GM23338 (cell line): Measurements from ENCODE around the gene SRGAP2B. TPM values are rescaled to one million over a fixed set of nuclear protein-coding genes. Genes with fewer than 3 reads are reported as not detected.
"Not testable (repeated sequence)": the region's sequence is repeated elsewhere in the genome, so short reads cannot be mapped to it uniquely, and the experiment has no call there.

Experiments used
- ATAC-seq: fragments of 200-7000 bp; cut with Tn5 transposase; 3 replicates; pipeline ENCODE4 v1.9.1; 2020
- DNase-seq: peaks from one replicate; pipeline ENCODE4 v3.0.0-alpha.2; 2015; ENCODE audit warnings: low spot score
- H2AFZ ChIP-seq: fragments of 200-600 bp; sonication (generic); 2 replicates; pipeline ENCODE4 v1.8.0; 2016; ENCODE audit warnings: antibody characterized with exemption, mild to moderate bottlenecking, moderate library complexity
- H3F3A ChIP-seq: fragments of 200-600 bp; sonication (generic); replicated peaks from 2 replicates; pipeline ENCODE4 v1.8.0; 2017; ENCODE audit warnings: antibody characterized with exemption, mixed run types, low read depth
- H3K27ac ChIP-seq: fragments of 200-600 bp; sonication (generic); 2 replicates; pipeline ENCODE4 v1.6.1; 2016; ENCODE audit warnings: low read depth
- H3K27me3 ChIP-seq: fragments of 200-600 bp; sonication (generic); 2 replicates; pipeline ENCODE4 v1.8.0; 2016; ENCODE audit warnings: mild to moderate bottlenecking, mixed run types, moderate library complexity; ENCODE audit not compliant: insufficient read depth
- H3K36me3 ChIP-seq: fragments of 200-600 bp; sonication (generic); 2 replicates; pipeline ENCODE4 v1.8.0; 2016; ENCODE audit warnings: mild to moderate bottlenecking; ENCODE audit not compliant: insufficient read depth
- H3K4me1 ChIP-seq: fragments of 200-600 bp; sonication (generic); 2 replicates; pipeline ENCODE4 v1.8.0; 2016; ENCODE audit warnings: mild to moderate bottlenecking, moderate library complexity; ENCODE audit not compliant: insufficient read depth
- H3K4me2 ChIP-seq: fragments of 200-600 bp; sonication (generic); 2 replicates; pipeline ENCODE4 v1.7.1; 2017; ENCODE audit warnings: mixed run types
- H3K4me3 ChIP-seq: fragments of 200-600 bp; sonication (generic); 2 replicates; pipeline ENCODE4 v1.6.1; 2016; ENCODE audit warnings: mixed run types
- H3K79me2 ChIP-seq: fragments of 200-600 bp; sonication (generic); replicated peaks from 2 replicates; pipeline ENCODE4 v1.8.0; 2017; ENCODE audit warnings: mild to moderate bottlenecking; ENCODE audit not compliant: insufficient read depth
- H3K9me2 ChIP-seq: fragments of 200-600 bp; sonication (generic); 2 replicates; pipeline ENCODE4 v1.8.0; 2017; ENCODE audit not compliant: insufficient read depth
- H4K20me1 ChIP-seq: fragments of 200-600 bp; sonication (generic); replicated peaks from 2 replicates; pipeline ENCODE4 v1.8.0; 2017; ENCODE audit warnings: mild to moderate bottlenecking; ENCODE audit not compliant: insufficient read depth
- H3K27ac Mint-ChIP-seq: 2 replicates; pipeline ENCODE4 v1.8.0; 2020; ENCODE audit warnings: inconsistent platforms, mild to moderate bottlenecking, moderate library complexity, mixed read lengths
- H3K27me3 Mint-ChIP-seq: 3 replicates; pipeline ENCODE4 v1.8.0; 2022; ENCODE audit warnings: low read depth, mild to moderate bottlenecking, moderate library complexity, mixed read lengths, inconsistent platforms; ENCODE audit not compliant: insufficient read depth, poor library complexity
- H3K36me3 Mint-ChIP-seq: 3 replicates; pipeline ENCODE4 v1.8.0; 2021; ENCODE audit warnings: low read depth, mild to moderate bottlenecking, inconsistent platforms, moderate library complexity, mixed read lengths
- H3K4me1 Mint-ChIP-seq: 3 replicates; pipeline ENCODE4 v1.8.0; 2020; ENCODE audit warnings: mild to moderate bottlenecking, inconsistent platforms, mixed read lengths
- H3K4me3 Mint-ChIP-seq: 3 replicates; pipeline ENCODE4 v1.8.0; 2021; ENCODE audit warnings: moderate library complexity, mild to moderate bottlenecking, inconsistent platforms, mixed read lengths
- H3K9me3 Mint-ChIP-seq: 3 replicates; pipeline ENCODE4 v1.8.0; 2020; ENCODE audit warnings: moderate library complexity, mild to moderate bottlenecking, inconsistent platforms, mixed read lengths
- polyA plus RNA-seq: library from polyadenylated mRNA; unstranded; fragments of >200 nt; fragmentation: Nextera tagmentation; extraction: Ambion mirVana; gene quantifications from 2 replicates; pipeline ENCODE4 v1.2.1, GENCODE V29; 2016
- total RNA-seq: library from RNA; depleted of rRNA; stranded (reverse); fragments of >200 nt; shearing (Covaris generic); gene quantifications from 2 replicates; pipeline ENCODE4 v1.2.3, GENCODE V29; 2014

Gene SRGAP2B
- total and polyA plus RNA-seq, 2 experiments from 2014 or later: 17.4 to 28.8 TPM

DNA sequence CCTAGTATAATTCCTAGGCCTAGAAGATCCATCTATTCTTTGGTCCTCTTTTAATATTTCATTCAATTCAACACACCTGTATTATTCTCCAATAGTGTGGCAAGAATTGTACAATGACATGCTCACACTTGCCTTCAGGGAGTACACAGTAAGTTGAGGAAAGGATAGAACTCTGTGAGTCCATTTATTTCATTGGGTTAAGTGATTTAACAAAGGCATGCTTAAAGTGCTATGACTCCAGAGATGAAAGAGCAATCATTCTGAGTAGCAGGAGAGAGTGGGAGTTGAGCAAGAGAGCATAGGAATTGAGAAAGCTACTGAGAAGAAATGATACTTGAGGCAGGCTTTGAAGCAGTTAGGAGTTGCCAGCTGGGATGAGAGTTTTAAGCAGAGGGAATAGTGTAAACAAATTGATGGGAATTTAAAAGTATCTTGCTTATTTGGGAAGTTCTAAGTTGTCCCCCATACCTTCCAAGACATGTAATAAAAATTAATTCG lies 19.5 kb upstream of the SRGAP2B start:
- not testable (repeated sequence) for H3K36me3 ChIP-seq, H3K4me3 ChIP-seq, H3K4me2 ChIP-seq, H3K79me2 ChIP-seq, H3K27me3 ChIP-seq, H3K4me1 Mint-ChIP-seq, H3K27me3 Mint-ChIP-seq, H3K27ac ChIP-seq, DNase-seq, H3K9me3 Mint-ChIP-seq, H3K36me3 Mint-ChIP-seq, H3K27ac Mint-ChIP-seq, H3K4me3 Mint-ChIP-seq, H3K9me2 ChIP-seq, H2AFZ ChIP-seq, H3F3A ChIP-seq, H4K20me1 ChIP-seq, H3K4me1 ChIP-seq, ATAC-seq

- H3K4me1 ChIP-seq, H3K36me3 ChIP-seq, H3K79me2 ChIP-seq, H4K20me1 ChIP-seq, H3K27me3 ChIP-seq, H3K4me3 ChIP-seq, H3K36me3 Mint-ChIP-seq, H3K4me2 ChIP-seq, H3K4me1 Mint-ChIP-seq, H3F3A ChIP-seq, H2AFZ ChIP-seq, H3K4me3 Mint-ChIP-seq, DNase-seq, H3K9me2 ChIP-seq, H3K27ac Mint-ChIP-seq, H3K27me3 Mint-ChIP-seq, H3K27ac ChIP-seq, H3K9me3 Mint-ChIP-seq, ATAC-seq: not testable (repeated sequence)
Measured at GRCh38 chr1:145112703-145113102, 17.6 kb upstream of the SRGAP2B start.

- H3K4me2 ChIP-seq, H3K79me2 ChIP-seq, H3K36me3 ChIP-seq, H3K27ac ChIP-seq, H3K27me3 ChIP-seq, H3K4me3 ChIP-seq, DNase-seq, H3F3A ChIP-seq, H3K4me3 Mint-ChIP-seq, H3K4me1 ChIP-seq, ATAC-seq, H4K20me1 ChIP-seq, H2AFZ ChIP-seq, H3K27me3 Mint-ChIP-seq, H3K9me2 ChIP-seq, H3K4me1 Mint-ChIP-seq, H3K9me3 Mint-ChIP-seq, H3K36me3 Mint-ChIP-seq, H3K27ac Mint-ChIP-seq: not testable (repeated sequence)
Measured at GRCh38 chr1:145111674-145112073, 16.5 kb upstream of the SRGAP2B start.

- not testable (repeated sequence) for H2AFZ ChIP-seq, H3K4me2 ChIP-seq, H3K27me3 Mint-ChIP-seq, H3K4me3 Mint-ChIP-seq, H3K4me1 ChIP-seq, H3K4me1 Mint-ChIP-seq, H3K27ac Mint-ChIP-seq, H3F3A ChIP-seq, ATAC-seq, H3K27ac ChIP-seq, H3K79me2 ChIP-seq, DNase-seq, H3K9me3 Mint-ChIP-seq, H3K36me3 ChIP-seq, H3K36me3 Mint-ChIP-seq, H4K20me1 ChIP-seq, H3K9me2 ChIP-seq, H3K4me3 ChIP-seq, H3K27me3 ChIP-seq
Measured at GRCh38 chr1:145103294-145103693, 8.2 kb upstream of the SRGAP2B start.

DNA sequence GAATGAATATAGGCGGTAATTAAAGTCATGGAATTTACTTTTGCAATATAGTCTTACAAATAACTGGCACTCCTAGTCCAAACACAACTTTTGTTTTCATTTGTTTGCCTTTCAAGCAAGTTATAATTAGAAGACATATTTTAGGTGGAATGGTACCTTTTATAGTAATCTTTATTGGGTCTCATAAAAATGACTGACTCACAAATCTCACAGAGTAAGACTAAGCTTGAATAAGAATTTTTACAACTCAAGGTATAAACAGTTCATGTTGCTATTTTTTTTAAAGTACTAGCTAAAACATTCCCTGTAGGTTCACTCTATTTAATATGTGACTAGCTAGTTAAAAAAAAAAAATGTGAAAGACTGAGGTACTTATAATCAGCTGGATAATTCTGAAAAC lies 6.6 kb upstream of the SRGAP2B start:
- H3K27me3 ChIP-seq, H3F3A ChIP-seq, H3K27ac ChIP-seq, H3K27ac Mint-ChIP-seq, H3K4me3 ChIP-seq, H4K20me1 ChIP-seq, DNase-seq, H3K4me3 Mint-ChIP-seq, ATAC-seq, H3K36me3 ChIP-seq, H3K36me3 Mint-ChIP-seq, H2AFZ ChIP-seq, H3K4me2 ChIP-seq, H3K79me2 ChIP-seq, H3K9me2 ChIP-seq, H3K4me1 ChIP-seq, H3K9me3 Mint-ChIP-seq, H3K4me1 Mint-ChIP-seq, H3K27me3 Mint-ChIP-seq: not testable (repeated sequence)

- H3K4me1 ChIP-seq, H3K4me1 Mint-ChIP-seq, H3K79me2 ChIP-seq, H3K36me3 ChIP-seq, H2AFZ ChIP-seq, H3K36me3 Mint-ChIP-seq, H3K27ac Mint-ChIP-seq, H3K4me2 ChIP-seq, H3K9me2 ChIP-seq, H3F3A ChIP-seq, H4K20me1 ChIP-seq, H3K27ac ChIP-seq, H3K27me3 ChIP-seq, H3K9me3 Mint-ChIP-seq, DNase-seq, H3K27me3 Mint-ChIP-seq: not testable (repeated sequence)
- H3K4me3 ChIP-seq: peak overlapping the region; percentile 50
- peak overlapping the region; percentile 53; the same call in 1 of the 3 replicates for H3K4me3 Mint-ChIP-seq
- ATAC-seq: peak; percentile 6
Measured at GRCh38 chr1:145094655-145095211, 395 bp downstream of the SRGAP2B start.
